Measurements from ENCODE around the gene GINS2. TPM values are rescaled to one million over a fixed set of nuclear protein-coding genes. Genes with fewer than 3 reads are reported as not detected.

The GINS2 gene
- total RNA-seq, 1 experiment from 2014 or later, result 71.9 TPM

- Histone ChIP-seq H3K4me3 (ENCODE audit: low read depth, low read length, poor library complexity, severe bottlenecking) (no peak overlapping the region), H3K9me3 (ENCODE audit: low read depth, low read length, poor library complexity, severe bottlenecking) (no peaks in the 10 kb centered on the region), H3K27ac (ENCODE audit: low read depth, low read length, poor library complexity, severe bottlenecking) (peak overlapping the region; percentile 63), H3K27me3 (replicated peaks; ENCODE audit: insufficient read depth, low read depth, low read length, poor library complexity) (no peaks in the 10 kb centered on the region), H3K36me3 (ENCODE audit: insufficient read depth, low read length, poor library complexity, severe bottlenecking) (peaks cover 22% of the 10 kb centered on the region), H3K4me1 (ENCODE audit: insufficient read depth, low read length, poor library complexity, severe bottlenecking) (peaks cover 51% of the 10 kb centered on the region)
- ChIA-PET CTCF (no interaction called here), POLR2A (ENCODE audit: low non-redundant PET) (no interaction called here)
- peak; percentile 90 for DNase-seq (ENCODE audit: low spot score)
- intact Hi-C loops (cut with micrococcal nuclease; ENCODE audit: unreplicated experiment), result loop anchor here (1.0 kb wide), 1 partner anchor 36 kb away; no protein-coding TSS in a partner anchor
- BruUV-seq (replicated peaks), result no TSS peak
- TF ChIP-seq CTCF (conservative IDR thresholded peaks at IDR 0.05; ENCODE audit: low read depth, low read length), result no peak
- TF ChIP-seq EZH2 (IDR thresholded peaks at IDR 0.05; ENCODE audit: borderline replicate concordance, low read depth, low read length, poor library complexity, severe bottlenecking), result no peak
Measured at GRCh38 chr16:85652431-85653221, 36.1 kb downstream of the GINS2 start.

- Histone ChIP-seq H3K36me3 (ENCODE audit: insufficient read depth, low read length, poor library complexity, severe bottlenecking) (peaks cover 15% of the 10 kb centered on the region), H3K9me3 (ENCODE audit: low read depth, low read length, poor library complexity, severe bottlenecking) (no peaks in the 10 kb centered on the region), H3K27me3 (replicated peaks; ENCODE audit: insufficient read depth, low read depth, low read length, poor library complexity) (no peaks in the 10 kb centered on the region), H3K4me1 (ENCODE audit: insufficient read depth, low read length, poor library complexity, severe bottlenecking) (peaks cover 51% of the 10 kb centered on the region), H3K27ac (ENCODE audit: low read depth, low read length, poor library complexity, severe bottlenecking) (no peak overlapping the region), H3K4me3 (ENCODE audit: low read depth, low read length, poor library complexity, severe bottlenecking) (no peak overlapping the region)
- no peak for TF ChIP-seq CTCF (conservative IDR thresholded peaks at IDR 0.05; ENCODE audit: low read depth, low read length)
- TF ChIP-seq EZH2 (IDR thresholded peaks at IDR 0.05; ENCODE audit: borderline replicate concordance, low read depth, low read length, poor library complexity, severe bottlenecking), result no peak
- POLR2A ChIA-PET (ENCODE audit: low non-redundant PET), result no interaction called here
- CTCF ChIA-PET, result no interaction called here
- intact Hi-C loops (cut with micrococcal nuclease; ENCODE audit: unreplicated experiment), result loop anchor here (1.0 kb wide), 1 partner anchor 36 kb away; no protein-coding TSS in a partner anchor
- peak; percentile 55 for DNase-seq (ENCODE audit: low spot score)
- no TSS peak for BruUV-seq (replicated peaks)
Measured at GRCh38 chr16:85651629-85652430, 36.9 kb downstream of the GINS2 start.

- intact Hi-C loops (cut with micrococcal nuclease; ENCODE audit: unreplicated experiment), result no loop called here
- DNase-seq (ENCODE audit: low spot score), result peak; percentile 58
- Histone ChIP-seq H3K36me3 (ENCODE audit: insufficient read depth, low read length, poor library complexity, severe bottlenecking) (peaks cover 8% of the 10 kb centered on the region), H3K4me3 (ENCODE audit: low read depth, low read length, poor library complexity, severe bottlenecking) (no peak overlapping the region), H3K27me3 (replicated peaks; ENCODE audit: insufficient read depth, low read depth, low read length, poor library complexity) (no peaks in the 10 kb centered on the region), H3K4me1 (ENCODE audit: insufficient read depth, low read length, poor library complexity, severe bottlenecking) (peaks cover 51% of the 10 kb centered on the region), H3K9me3 (ENCODE audit: low read depth, low read length, poor library complexity, severe bottlenecking) (no peaks in the 10 kb centered on the region), H3K27ac (ENCODE audit: low read depth, low read length, poor library complexity, severe bottlenecking) (peak overlapping the region; percentile 42)
- ChIA-PET CTCF (no interaction called here), POLR2A (ENCODE audit: low non-redundant PET) (no interaction called here)
- BruUV-seq (replicated peaks), result no TSS peak
- TF ChIP-seq CTCF (conservative IDR thresholded peaks at IDR 0.05; ENCODE audit: low read depth, low read length) (no peak), EZH2 (IDR thresholded peaks at IDR 0.05; ENCODE audit: borderline replicate concordance, low read depth, low read length, poor library complexity, severe bottlenecking) (no peak)
Measured at GRCh38 chr16:85650844-85651628, 37.7 kb downstream of the GINS2 start.

Data from A673 (cell line).